Measurements from ENCODE around the gene ETDC. TPM values are rescaled to one million over a fixed set of nuclear protein-coding genes. Genes with fewer than 3 reads are reported as not detected.

The ETDC gene
- total RNA-seq, 1 donor from 2014 or later: not detected

- Mint-ChIP-seq H3K36me3 (ENCODE audit: low read depth, unreplicated experiment) (peaks cover 2% of the 10 kb centered on the region), H3K4me3 (ENCODE audit: unreplicated experiment) (no peak overlapping the region), H3K27me3 (ENCODE audit: low read depth, unreplicated experiment) (no peaks in the 10 kb centered on the region), H3K27ac (ENCODE audit: unreplicated experiment) (no peak overlapping the region), H3K4me1 (ENCODE audit: low read depth, unreplicated experiment) (peaks cover 9% of the 10 kb centered on the region), H3K9me3 (ENCODE audit: unreplicated experiment) (no peaks in the 10 kb centered on the region)
- Histone ChIP-seq H3K4me3 (ENCODE audit: insufficient read depth, low read depth, low read length) (no peak overlapping the region), H3K9me3 (ENCODE audit: insufficient read depth, low read depth, low read length) (no peaks in the 10 kb centered on the region), H3K79me2 (ENCODE audit: insufficient read depth, low read length) (peaks cover 16% of the 10 kb centered on the region), H3K27ac (ENCODE audit: low read depth, low read length) (no peak overlapping the region), H3K9ac (ENCODE audit: low read length) (no peak overlapping the region), H3K4me2 (ENCODE audit: low read length) (no peak overlapping the region), H4K20me1 (ENCODE audit: insufficient read depth, low read length) (peaks cover 5% of the 10 kb centered on the region), H3K4me1 (ENCODE audit: insufficient read depth, low read length) (peaks cover 6% of the 10 kb centered on the region), H3K36me3 (ENCODE audit: insufficient read depth, low read length) (peaks cover 9% of the 10 kb centered on the region), H3K27me3 (ENCODE audit: insufficient read depth, low read length) (no peaks in the 10 kb centered on the region), H2AFZ (ENCODE audit: low read depth, low read length) (no peak overlapping the region)
- FAIRE-seq (no peak), DNase-seq (ENCODE audit: low read depth) (no peak)
- TF ChIP-seq CTCF (IDR thresholded peaks at IDR 0.05; ENCODE audit: insufficient read depth, low read depth, low read length) (no peak), EZH2 (IDR thresholded peaks at IDR 0.05; ENCODE audit: insufficient read depth, low read length) (no peak)
Measured at GRCh38 chrX:135347381-135348016, 38.2 kb downstream of the ETDC start.

GRCh38 chrX:135354288-135354687, 45.0 kb downstream of the ETDC start:
- H3K4me3 ChIP-seq (ENCODE audit: insufficient read depth, low read depth, low read length): no peak overlapping the region
- no peak overlapping the region for H3K9ac ChIP-seq (ENCODE audit: low read length)
- Mint-ChIP-seq H3K36me3 (ENCODE audit: low read depth, unreplicated experiment) (peaks cover 2% of the 10 kb centered on the region), H3K4me1 (ENCODE audit: low read depth, unreplicated experiment) (no peaks in the 10 kb centered on the region), H3K4me3 (ENCODE audit: unreplicated experiment) (no peak overlapping the region), H3K27ac (ENCODE audit: unreplicated experiment) (no peak overlapping the region), H3K27me3 (ENCODE audit: low read depth, unreplicated experiment) (no peaks in the 10 kb centered on the region), H3K9me3 (ENCODE audit: unreplicated experiment) (no peaks in the 10 kb centered on the region)
- no peak overlapping the region for H3K4me2 ChIP-seq (ENCODE audit: low read length)
- TF ChIP-seq CTCF (IDR thresholded peaks at IDR 0.05; ENCODE audit: insufficient read depth, low read depth, low read length) (no peak), EZH2 (IDR thresholded peaks at IDR 0.05; ENCODE audit: insufficient read depth, low read length) (no peak)
- no peak overlapping the region for H3K27ac ChIP-seq (ENCODE audit: low read depth, low read length)
- H2AFZ ChIP-seq (ENCODE audit: low read depth, low read length): no peak overlapping the region
- FAIRE-seq: peak; percentile 98
- DNase-seq (ENCODE audit: low read depth): no peak
- H3K9me3 ChIP-seq (ENCODE audit: insufficient read depth, low read depth, low read length): no peaks in the 10 kb centered on the region
- no peaks in the 10 kb centered on the region for H4K20me1 ChIP-seq (ENCODE audit: insufficient read depth, low read length)
- H3K4me1 ChIP-seq (ENCODE audit: insufficient read depth, low read length): no peaks in the 10 kb centered on the region
- H3K27me3 ChIP-seq (ENCODE audit: insufficient read depth, low read length): no peaks in the 10 kb centered on the region
- no peaks in the 10 kb centered on the region for H3K79me2 ChIP-seq (ENCODE audit: insufficient read depth, low read length)
- H3K36me3 ChIP-seq (ENCODE audit: insufficient read depth, low read length): peaks cover 8% of the 10 kb centered on the region

Other genes with a start within 250 kb of the ETDC start
- 2.7 and 3.2 TPM in 2 replicates for gene SMIM10L2B, start 210.8 kb upstream of the ETDC start, total RNA-seq
- not detected in 2 replicates for gene ETDB, start 189.0 kb upstream of the ETDC start, total RNA-seq
- not detected in 2 replicates for gene CT55, start 138.1 kb upstream of the ETDC start, total RNA-seq
- not detected in 2 replicates for gene ETDA, start 57.4 kb upstream of the ETDC start, total RNA-seq
- 5.2 and 5.4 TPM in 2 replicates for gene ZNF75D, start 34.6 kb downstream of the ETDC start, total RNA-seq
- gene ZNF449, start 35.3 kb downstream of the ETDC start, total RNA-seq: 6.6 and 6.8 TPM in 2 replicates
- 0.18 and 0.48 TPM in 2 replicates for gene SMIM10L2A, start 112.5 kb downstream of the ETDC start, total RNA-seq
- 7.5 and 8.7 TPM in 2 replicates for gene INTS6L, start 211.2 kb downstream of the ETDC start, total RNA-seq